ENCODE data around the gene TCF23. TPM values are rescaled to one million over a fixed set of nuclear protein-coding genes. Genes with fewer than 3 reads are reported as not detected.

Gene TCF23
- total RNA-seq, 1 experiment from 2014 or later = not detected

DNA sequence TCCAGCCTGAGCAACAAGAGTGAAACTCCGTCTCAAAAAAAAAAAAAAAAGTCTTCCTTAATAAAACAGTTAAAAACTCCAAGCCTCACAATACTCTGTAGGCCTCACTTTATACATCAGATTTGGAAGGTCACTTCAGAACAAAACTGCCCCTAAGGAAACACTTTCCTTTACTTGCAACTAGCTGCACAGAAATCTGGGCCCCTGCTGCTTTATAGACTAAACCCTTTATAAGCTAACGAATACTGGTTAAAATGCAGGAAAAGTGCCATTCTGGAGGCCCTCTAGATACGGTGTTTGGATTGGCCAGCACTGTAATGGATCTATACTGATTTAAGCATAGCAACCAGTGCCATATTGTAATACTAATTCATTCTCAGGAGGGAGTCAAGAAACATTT lies 23.7 kb upstream of the TCF23 start:
- ChIA-PET POLR2A (ENCODE audit: unreplicated experiment) (no interaction called here), CTCF (interaction anchor here (0.7 kb wide), 1 partner anchor 24 kb away, joined by 5 read pairs; the partner anchor contains the start of gene TCF23)
- peaks cover 8% of the 10 kb centered on the region; the same call in 1 of the 2 replicates for H3F3A ChIP-seq (ENCODE audit: insufficient read depth, low read depth)
- H3K4me3 ChIP-seq = no peak overlapping the region
- no peak for DNase-seq
- no peaks in the 10 kb centered on the region for H3K4me1 ChIP-seq (replicated peaks; ENCODE audit: insufficient read depth)
- H3K79me2 ChIP-seq (ENCODE audit: low read depth) = no peaks in the 10 kb centered on the region
- intact Hi-C loops (cut with micrococcal nuclease; ENCODE audit: unreplicated experiment) = no loop called here
- no peaks in the 10 kb centered on the region for H3K36me3 ChIP-seq (ENCODE audit: low read depth)
- H3K27me3 ChIP-seq (ENCODE audit: insufficient read depth, low read depth) = peaks cover 42% of the 10 kb centered on the region
- TF ChIP-seq EZH2 (IDR thresholded peaks at IDR 0.05; ENCODE audit: low read depth) (no peak), CTCF (conservative IDR thresholded peaks at IDR 0.05) (no peak)
- H4K20me1 ChIP-seq (ENCODE audit: insufficient read depth) = no peaks in the 10 kb centered on the region
- no peak overlapping the region for H2AFZ ChIP-seq
- no peak overlapping the region for H3K4me2 ChIP-seq
- BruUV-seq (replicated peaks) = no TSS peak
- no peak overlapping the region for H3K27ac ChIP-seq
- H3K9me3 ChIP-seq (ENCODE audit: insufficient read depth, low read depth) = no peaks in the 10 kb centered on the region
- no peaks in the 10 kb centered on the region for H3K9me2 ChIP-seq (ENCODE audit: insufficient read depth)

- no peaks in the 10 kb centered on the region for H3K4me1 ChIP-seq (replicated peaks; ENCODE audit: insufficient read depth)
- H3K36me3 ChIP-seq (ENCODE audit: low read depth) = 0 out of 2 replicates have a peak, but pooled peaks cover 6% of the 10 kb centered on the region
- no peak overlapping the region for H3K4me2 ChIP-seq
- H3K9me3 ChIP-seq (ENCODE audit: insufficient read depth, low read depth) = no peaks in the 10 kb centered on the region
- no peaks in the 10 kb centered on the region for H3K9me2 ChIP-seq (ENCODE audit: insufficient read depth)
- H3F3A ChIP-seq (ENCODE audit: insufficient read depth, low read depth) = peaks cover 10% of the 10 kb centered on the region; the same call in 1 of the 2 replicates
- CTCF ChIA-PET = no interaction called here
- H3K27me3 ChIP-seq (ENCODE audit: insufficient read depth, low read depth) = peaks cover 31% of the 10 kb centered on the region
- H3K79me2 ChIP-seq (ENCODE audit: low read depth) = no peaks in the 10 kb centered on the region
- no peak for TF ChIP-seq EZH2 (IDR thresholded peaks at IDR 0.05; ENCODE audit: low read depth)
- no peak for TF ChIP-seq CTCF (conservative IDR thresholded peaks at IDR 0.05)
- POLR2A ChIA-PET (ENCODE audit: unreplicated experiment) = no interaction called here
- no peak overlapping the region for H3K4me3 ChIP-seq
- intact Hi-C loops (cut with micrococcal nuclease; ENCODE audit: unreplicated experiment) = no loop called here
- TSS peak; percentile 19 for BruUV-seq (replicated peaks)
- H3K27ac ChIP-seq = no peak overlapping the region
- H4K20me1 ChIP-seq (ENCODE audit: insufficient read depth) = no peaks in the 10 kb centered on the region
- no peak for DNase-seq
- H2AFZ ChIP-seq = no peak overlapping the region
Observed at GRCh38 chr2:27126252-27126710, 22.5 kb upstream of the TCF23 start.

- TF ChIP-seq EZH2 (IDR thresholded peaks at IDR 0.05; ENCODE audit: low read depth) (no peak), CTCF (conservative IDR thresholded peaks at IDR 0.05) (no peak)
- Histone ChIP-seq H3K4me2 (no peak overlapping the region), H3K9me3 (ENCODE audit: insufficient read depth, low read depth) (no peaks in the 10 kb centered on the region), H3K79me2 (ENCODE audit: low read depth) (peaks cover 7% of the 10 kb centered on the region), H2AFZ (no peak overlapping the region), H3K9me2 (ENCODE audit: insufficient read depth) (no peaks in the 10 kb centered on the region), H3K27me3 (ENCODE audit: insufficient read depth, low read depth) (peaks cover 13% of the 10 kb centered on the region), H3K4me1 (replicated peaks; ENCODE audit: insufficient read depth) (peaks cover 5% of the 10 kb centered on the region), H3K27ac (no peak overlapping the region), H4K20me1 (ENCODE audit: insufficient read depth) (peaks cover 3% of the 10 kb centered on the region; the same call in 1 of the 2 replicates), H3K4me3 (no peak overlapping the region), H3F3A (ENCODE audit: insufficient read depth, low read depth) (peaks cover 10% of the 10 kb centered on the region; the same call in 1 of the 2 replicates), H3K36me3 (ENCODE audit: low read depth) (0 out of 2 replicates have a peak, but pooled peaks cover 8% of the 10 kb centered on the region)
- ChIA-PET CTCF (no interaction called here), POLR2A (ENCODE audit: unreplicated experiment) (interaction anchor here (0.5 kb wide), 1 partner anchor 90 kb away, joined by 6 read pairs; no protein-coding TSS in a partner anchor)
- no TSS peak for BruUV-seq (replicated peaks)
- intact Hi-C loops (cut with micrococcal nuclease; ENCODE audit: unreplicated experiment) = no loop called here
- no peak for DNase-seq
Observed at GRCh38 chr2:27127883-27128667, 20.7 kb upstream of the TCF23 start.

All from PC-9 (cell line).